ENCODE data around the gene TMEM87B. TPM values are rescaled to one million over a fixed set of nuclear protein-coding genes. Genes with fewer than 3 reads are reported as not detected.

TMEM87B gene
- total RNA-seq, 1 experiment from 2014 or later, result 10.5 TPM

- no peak for DNase-seq
- H3K9me3 Mint-ChIP-seq, result no peaks in the 10 kb centered on the region
- no peak overlapping the region for H2AFZ ChIP-seq (ENCODE audit: low read length)
- H3K27ac Mint-ChIP-seq, result no peak overlapping the region
- H4K8ac ChIP-seq (replicated peaks; ENCODE audit: insufficient read length, low read depth, low read length), result peak overlapping the region; percentile 2
- H3K9me3 ChIP-seq (ENCODE audit: control insufficient read depth, low read depth, low read length), result no peaks in the 10 kb centered on the region
- no peak overlapping the region for H2BK120ac ChIP-seq (ENCODE audit: low read depth, low read length, poor library complexity, severe bottlenecking)
- no peaks in the 10 kb centered on the region for H3K79me1 ChIP-seq (ENCODE audit: insufficient read depth, low read depth, low read length, poor library complexity, severe bottlenecking)
- no peak overlapping the region for H3T11ph ChIP-seq (ENCODE audit: low read length)
- H3K79me2 ChIP-seq (ENCODE audit: insufficient read depth, low read length), result no peaks in the 10 kb centered on the region
- no peak overlapping the region for H2AK5ac ChIP-seq (ENCODE audit: insufficient read length, low read length)
- no peak overlapping the region for H2BK20ac ChIP-seq (ENCODE audit: low read depth, low read length, poor library complexity, severe bottlenecking)
- peaks cover 12 to 17% of the 10 kb centered on the region in 2 experiments for H3K4me1 Mint-ChIP-seq
- no peak overlapping the region for H3K4me3 Mint-ChIP-seq
- no peak overlapping the region for H3K4me2 ChIP-seq (ENCODE audit: insufficient read depth, insufficient read length, low read length)
- no peak overlapping the region for H4K5ac ChIP-seq (ENCODE audit: insufficient read length, low read depth, low read length)
- H3K36me3 Mint-ChIP-seq (ENCODE audit: insufficient read depth in 1 of 3, low read depth in 3 of 3), result no peaks in the 10 kb centered on the region
- H3K27me3 ChIP-seq (ENCODE audit: insufficient read depth, low read length), result no peaks in the 10 kb centered on the region
- peaks cover 6% of the 10 kb centered on the region for H4K20me1 ChIP-seq (ENCODE audit: control insufficient read depth, insufficient read depth, insufficient read length)
- H3K23me2 ChIP-seq (ENCODE audit: insufficient read length, low read depth, low read length, poor library complexity, severe bottlenecking), result no peaks in the 10 kb centered on the region
- TF ChIP-seq CTCF (conservative IDR thresholded peaks at IDR 0.05), result no peak
- H3K9ac ChIP-seq (ENCODE audit: extremely low read depth, insufficient read length, low read length), result no peak overlapping the region
- no peak overlapping the region for H3K56ac ChIP-seq (ENCODE audit: insufficient read length, low read depth, low read length)
- no peaks in the 10 kb centered on the region for H3K27me3 Mint-ChIP-seq (ENCODE audit: low read depth)
- H3K23ac ChIP-seq (ENCODE audit: insufficient read length, low read depth, low read length), result no peak overlapping the region
- no peak overlapping the region for H3K4ac ChIP-seq (ENCODE audit: low read depth, low read length)
- no peak overlapping the region for H2BK15ac ChIP-seq (ENCODE audit: low read depth, low read length)
- no peak overlapping the region for H2BK12ac ChIP-seq (ENCODE audit: insufficient read length, low read depth, low read length)
- no peak overlapping the region for H3K27ac ChIP-seq (ENCODE audit: insufficient read length, low read depth, low read length)
- no peak overlapping the region for H3K18ac ChIP-seq (ENCODE audit: insufficient read length, low read depth, low read length)
- H4K91ac ChIP-seq (ENCODE audit: insufficient read length, low read depth, low read length), result no peak overlapping the region
- H3K4me1 ChIP-seq (ENCODE audit: insufficient read depth, low read length), result no peaks in the 10 kb centered on the region
- H3K14ac ChIP-seq (ENCODE audit: insufficient read depth, low read length), result no peak overlapping the region
- WGBS (ENCODE audit: extremely low coverage, insufficient read length, low lambda C conversion rate), result no CpG with 5 or more reads among the region's 52 CpGs
- no peak overlapping the region for H2BK5ac ChIP-seq (ENCODE audit: insufficient read length, low read length)
These were observed 105.5 kb downstream of the TMEM87B start for GRCh38 chr2:112160283-112161250.
